WTC11 (cell line): ENCODE measurements around the gene TRIP12.

ENCODE experiments used
- AFF4 ChIP-seq: sonication (generic); formaldehyde crosslinking; IDR thresholded peaks from 2 replicates; pipeline ENCODE4 v1.8.1; 2023; ENCODE audit warnings: mild to moderate bottlenecking, missing genetic modification reagents, borderline replicate concordance
- FOXJ3 ChIP-seq: sonication (generic); formaldehyde crosslinking; IDR thresholded peaks from 2 replicates; pipeline ENCODE4 v1.9.0; 2021; ENCODE audit warnings: missing genetic modification reagents, mild to moderate bottlenecking, borderline replicate concordance
- MAX ChIP-seq: sonication (generic); formaldehyde crosslinking; IDR thresholded peaks from 2 replicates; pipeline ENCODE4 v1.8.0; 2022; ENCODE audit warnings: mild to moderate bottlenecking, missing genetic modification reagents
- MXD4 ChIP-seq: fragments of 250-450 bp; sonication (Bioruptor Pico); IDR thresholded peaks from 2 replicates; pipeline ENCODE4 v1.8.0; 2021; ENCODE audit warnings: mild to moderate bottlenecking, moderate library complexity, borderline replicate concordance
- NFE2L1 ChIP-seq: sonication (generic); formaldehyde crosslinking; IDR thresholded peaks from 2 replicates; pipeline ENCODE4 v1.8.1; 2023; ENCODE audit warnings: missing genetic modification reagents
- PRRX2 ChIP-seq: fragments of 250-450 bp; sonication (Bioruptor Pico); IDR thresholded peaks from 2 replicates; pipeline ENCODE4 v1.8.0; 2021; ENCODE audit warnings: mild to moderate bottlenecking
- ZNF138 ChIP-seq: sonication (generic); formaldehyde crosslinking; conservative IDR thresholded peaks from 2 replicates; pipeline ENCODE4 v1.8.1; 2022; ENCODE audit warnings: mild to moderate bottlenecking, moderate library complexity, missing genetic modification reagents
- ZNF263 ChIP-seq: sonication (generic); formaldehyde crosslinking; IDR thresholded peaks from 2 replicates; pipeline ENCODE4 v1.8.1; 2022; ENCODE audit warnings: low read depth, mild to moderate bottlenecking, moderate library complexity, missing genetic modification reagents
- ZNF671 ChIP-seq: fragments of 250-450 bp; sonication (Bioruptor Pico); IDR thresholded peaks from 2 replicates; pipeline ENCODE4 v1.8.0; 2021; ENCODE audit warnings: mild to moderate bottlenecking
- TF ChIP-seq, protein P1 (sequence below): sonication (generic); formaldehyde crosslinking; IDR thresholded peaks from 2 replicates; pipeline ENCODE4 v1.8.1; 2023; ENCODE audit warnings: mild to moderate bottlenecking, missing genetic modification reagents, moderate library complexity
- TF ChIP-seq, protein P2 (sequence below): fragments of 200-600 bp; IDR thresholded peaks from 2 replicates; pipeline ENCODE4 v1.8.0; 2022; ENCODE audit warnings: antibody characterized with exemption

- TF ChIP-seq ZNF671 (CRISPR knock-in tag): no peak
- TF ChIP-seq MXD4 (CRISPR knock-in tag): no peak
- TF ChIP-seq ZNF138 (CRISPR knock-in tag): no peak
- TF ChIP-seq MAX (CRISPR knock-in tag): no peak
- TF ChIP-seq, protein P1, sequence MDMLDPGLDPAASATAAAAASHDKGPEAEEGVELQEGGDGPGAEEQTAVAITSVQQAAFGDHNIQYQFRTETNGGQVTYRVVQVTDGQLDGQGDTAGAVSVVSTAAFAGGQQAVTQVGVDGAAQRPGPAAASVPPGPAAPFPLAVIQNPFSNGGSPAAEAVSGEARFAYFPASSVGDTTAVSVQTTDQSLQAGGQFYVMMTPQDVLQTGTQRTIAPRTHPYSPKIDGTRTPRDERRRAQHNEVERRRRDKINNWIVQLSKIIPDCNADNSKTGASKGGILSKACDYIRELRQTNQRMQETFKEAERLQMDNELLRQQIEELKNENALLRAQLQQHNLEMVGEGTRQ (CRISPR knock-in tag): no peak
- TF ChIP-seq PRRX2: no peak
- TF ChIP-seq FOXJ3 (CRISPR knock-in tag): no peak
- TF ChIP-seq, protein P2, sequence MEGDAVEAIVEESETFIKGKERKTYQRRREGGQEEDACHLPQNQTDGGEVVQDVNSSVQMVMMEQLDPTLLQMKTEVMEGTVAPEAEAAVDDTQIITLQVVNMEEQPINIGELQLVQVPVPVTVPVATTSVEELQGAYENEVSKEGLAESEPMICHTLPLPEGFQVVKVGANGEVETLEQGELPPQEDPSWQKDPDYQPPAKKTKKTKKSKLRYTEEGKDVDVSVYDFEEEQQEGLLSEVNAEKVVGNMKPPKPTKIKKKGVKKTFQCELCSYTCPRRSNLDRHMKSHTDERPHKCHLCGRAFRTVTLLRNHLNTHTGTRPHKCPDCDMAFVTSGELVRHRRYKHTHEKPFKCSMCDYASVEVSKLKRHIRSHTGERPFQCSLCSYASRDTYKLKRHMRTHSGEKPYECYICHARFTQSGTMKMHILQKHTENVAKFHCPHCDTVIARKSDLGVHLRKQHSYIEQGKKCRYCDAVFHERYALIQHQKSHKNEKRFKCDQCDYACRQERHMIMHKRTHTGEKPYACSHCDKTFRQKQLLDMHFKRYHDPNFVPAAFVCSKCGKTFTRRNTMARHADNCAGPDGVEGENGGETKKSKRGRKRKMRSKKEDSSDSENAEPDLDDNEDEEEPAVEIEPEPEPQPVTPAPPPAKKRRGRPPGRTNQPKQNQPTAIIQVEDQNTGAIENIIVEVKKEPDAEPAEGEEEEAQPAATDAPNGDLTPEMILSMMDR: no peak
- TF ChIP-seq AFF4 (CRISPR knock-in tag): no peak
- TF ChIP-seq ZNF263: no peak
- TF ChIP-seq NFE2L1 (CRISPR knock-in tag): no peak
Observed at GRCh38 chr2:229779650-229780049, 142.2 kb downstream of the TRIP12 start.
